Neuron (in vitro differentiated cells): ENCODE data around the gene OGFOD3.

Experiments used
- H2AFZ ChIP-seq: one replicate; pipeline ENCODE4 v1.6.1; 2013; ENCODE audit warnings: low read depth, mild to moderate bottlenecking, inconsistent platforms, low read length, moderate library complexity
- H3K27me3 ChIP-seq: one replicate; pipeline ENCODE4 v1.6.1; 2013; ENCODE audit warnings: low read length; ENCODE audit not compliant: insufficient read depth
- H3K36me3 ChIP-seq: one replicate; pipeline ENCODE4 v1.6.1; 2013; ENCODE audit warnings: low read length; ENCODE audit not compliant: insufficient read depth
- H3K4me1 ChIP-seq: one replicate; pipeline ENCODE4 v1.6.1; 2013; ENCODE audit warnings: low read length; ENCODE audit not compliant: insufficient read depth
- H3K4me3 ChIP-seq: 2 replicates; pipeline ENCODE4 v1.5.1; 2013; ENCODE audit warnings: mild to moderate bottlenecking, low read length, moderate library complexity
- H3K9me3 ChIP-seq: one replicate; pipeline ENCODE4 v1.6.1; 2013; ENCODE audit warnings: low read length

The OGFOD3 gene

GRCh38 chr17:82403662-82404660 lies 14.4 kb downstream of the OGFOD3 start:
- peaks cover 36% of the 10 kb centered on the region for H3K36me3 ChIP-seq
- H3K4me1 ChIP-seq = no peaks in the 10 kb centered on the region
- no peaks in the 10 kb centered on the region for H3K9me3 ChIP-seq
- no peak overlapping the region for H3K4me3 ChIP-seq
- no peak overlapping the region for H2AFZ ChIP-seq
- H3K27me3 ChIP-seq = no peaks in the 10 kb centered on the region

- H3K9me3 ChIP-seq = no peaks in the 10 kb centered on the region
- H3K36me3 ChIP-seq = peaks cover 31% of the 10 kb centered on the region
- no peaks in the 10 kb centered on the region for H3K27me3 ChIP-seq
- H3K4me1 ChIP-seq = no peaks in the 10 kb centered on the region
- no peak overlapping the region for H3K4me3 ChIP-seq
- H2AFZ ChIP-seq = no peak overlapping the region
Measured at GRCh38 chr17:82402865-82403264, 15.5 kb downstream of the OGFOD3 start.

GRCh38 chr17:82400830-82401229 lies 17.6 kb downstream of the OGFOD3 start:
- H3K9me3 ChIP-seq = no peaks in the 10 kb centered on the region
- H2AFZ ChIP-seq = no peak overlapping the region
- peaks cover 27% of the 10 kb centered on the region for H3K36me3 ChIP-seq
- no peaks in the 10 kb centered on the region for H3K27me3 ChIP-seq
- no peak overlapping the region for H3K4me3 ChIP-seq
- no peaks in the 10 kb centered on the region for H3K4me1 ChIP-seq

GRCh38 chr17:82400206-82400605 lies 18.2 kb downstream of the OGFOD3 start:
- Histone ChIP-seq H2AFZ (no peak overlapping the region), H3K4me1 (no peaks in the 10 kb centered on the region), H3K36me3 (peaks cover 27% of the 10 kb centered on the region), H3K4me3 (no peak overlapping the region), H3K9me3 (no peaks in the 10 kb centered on the region), H3K27me3 (no peaks in the 10 kb centered on the region)

GRCh38 chr17:82399601-82400101 lies 18.7 kb downstream of the OGFOD3 start:
- H3K9me3 ChIP-seq = no peaks in the 10 kb centered on the region
- H2AFZ ChIP-seq = no peak overlapping the region
- H3K4me1 ChIP-seq = no peaks in the 10 kb centered on the region
- H3K4me3 ChIP-seq = no peak overlapping the region
- no peaks in the 10 kb centered on the region for H3K27me3 ChIP-seq
- peaks cover 27% of the 10 kb centered on the region for H3K36me3 ChIP-seq

- H3K4me1 ChIP-seq = no peaks in the 10 kb centered on the region
- no peaks in the 10 kb centered on the region for H3K27me3 ChIP-seq
- H3K4me3 ChIP-seq = no peak overlapping the region
Measured at GRCh38 chr17:82399041-82399441, 19.3 kb downstream of the OGFOD3 start.

GRCh38 chr17:82397449-82398335 lies 20.7 kb downstream of the OGFOD3 start:
- Histone ChIP-seq H3K27me3 (no peaks in the 10 kb centered on the region), H3K4me1 (no peaks in the 10 kb centered on the region), H2AFZ (no peak overlapping the region), H3K36me3 (peaks cover 26% of the 10 kb centered on the region), H3K4me3 (no peak overlapping the region), H3K9me3 (no peaks in the 10 kb centered on the region)

More at GRCh38 chr17:82399041-82399441, 19.3 kb downstream of the OGFOD3 start:
- H3K36me3 ChIP-seq = peaks cover 28% of the 10 kb centered on the region
- no peaks in the 10 kb centered on the region for H3K9me3 ChIP-seq
- no peak overlapping the region for H2AFZ ChIP-seq

GRCh38 chr17:82396601-82397435 lies 21.6 kb downstream of the OGFOD3 start:
- H3K9me3 ChIP-seq = no peaks in the 10 kb centered on the region
- no peak overlapping the region for H3K4me3 ChIP-seq
- H3K4me1 ChIP-seq = no peaks in the 10 kb centered on the region
- H3K36me3 ChIP-seq = peaks cover 33% of the 10 kb centered on the region
- H3K27me3 ChIP-seq = no peaks in the 10 kb centered on the region
- no peak overlapping the region for H2AFZ ChIP-seq

GRCh38 chr17:82394278-82394677 lies 24.1 kb downstream of the OGFOD3 start:
- H3K4me3 ChIP-seq = no peak overlapping the region
- no peaks in the 10 kb centered on the region for H3K9me3 ChIP-seq
- H2AFZ ChIP-seq = no peak overlapping the region
- no peaks in the 10 kb centered on the region for H3K27me3 ChIP-seq
- H3K4me1 ChIP-seq = no peaks in the 10 kb centered on the region
- H3K36me3 ChIP-seq = peaks cover 28% of the 10 kb centered on the region

- H3K4me3 ChIP-seq = no peak overlapping the region
- H3K36me3 ChIP-seq = peaks cover 26% of the 10 kb centered on the region
- no peaks in the 10 kb centered on the region for H3K27me3 ChIP-seq
- no peaks in the 10 kb centered on the region for H3K4me1 ChIP-seq
- H2AFZ ChIP-seq = no peak overlapping the region
- no peaks in the 10 kb centered on the region for H3K9me3 ChIP-seq
Measured at GRCh38 chr17:82392941-82393340, 25.4 kb downstream of the OGFOD3 start.

- H3K27me3 ChIP-seq = no peaks in the 10 kb centered on the region
- H3K36me3 ChIP-seq = peaks cover 26% of the 10 kb centered on the region
- H3K4me1 ChIP-seq = no peaks in the 10 kb centered on the region
- H2AFZ ChIP-seq = no peak overlapping the region
- H3K4me3 ChIP-seq = no peak overlapping the region
- H3K9me3 ChIP-seq = no peaks in the 10 kb centered on the region
Measured at GRCh38 chr17:82392209-82392920, 26.0 kb downstream of the OGFOD3 start.
